HG03442 (cell line): Measurements from ENCODE around the gene ANGPTL2.

Source experiments
- ATAC-seq: cut with Tn5 transposase; IDR thresholded peaks from one replicate; pipeline ENCODE4 v1.9.1; 2021; ENCODE audit warnings: mild to moderate bottlenecking, moderate library complexity; ENCODE audit not compliant: unreplicated experiment

Gene ANGPTL2

DNA sequence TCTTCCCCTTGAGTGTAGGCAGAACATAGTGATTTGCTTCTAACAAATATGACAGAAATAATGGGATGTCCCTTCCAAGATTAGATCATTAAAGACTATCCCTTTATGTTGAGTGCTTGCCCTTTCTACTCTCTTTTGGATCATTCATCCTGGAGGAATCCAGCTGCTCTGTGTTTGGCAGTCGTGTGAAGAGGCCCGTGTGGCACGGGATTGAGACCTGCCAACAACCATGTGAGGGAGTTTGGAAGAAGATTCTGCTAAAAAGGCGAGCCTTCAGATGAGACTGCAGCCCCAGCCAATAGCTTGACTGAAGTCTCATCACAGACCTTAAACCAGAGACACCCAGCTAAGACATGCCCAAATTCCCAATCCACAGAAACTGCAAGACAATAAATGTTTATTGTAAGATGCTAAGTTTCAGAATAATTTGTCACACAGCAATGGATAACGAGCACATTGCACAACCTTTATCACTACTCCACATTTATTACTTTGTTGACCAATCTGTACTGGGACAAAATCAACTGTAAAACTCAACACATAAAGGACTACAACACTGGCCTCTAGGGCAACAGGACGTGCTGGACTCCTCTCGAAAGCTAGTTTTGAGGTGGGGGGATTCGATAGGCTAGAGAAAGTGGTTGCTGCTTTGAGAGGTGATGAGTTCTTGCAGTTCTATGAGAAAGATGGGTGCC, 42.8 kb downstream of the ANGPTL2 start:
- no peak for ATAC-seq

DNA sequence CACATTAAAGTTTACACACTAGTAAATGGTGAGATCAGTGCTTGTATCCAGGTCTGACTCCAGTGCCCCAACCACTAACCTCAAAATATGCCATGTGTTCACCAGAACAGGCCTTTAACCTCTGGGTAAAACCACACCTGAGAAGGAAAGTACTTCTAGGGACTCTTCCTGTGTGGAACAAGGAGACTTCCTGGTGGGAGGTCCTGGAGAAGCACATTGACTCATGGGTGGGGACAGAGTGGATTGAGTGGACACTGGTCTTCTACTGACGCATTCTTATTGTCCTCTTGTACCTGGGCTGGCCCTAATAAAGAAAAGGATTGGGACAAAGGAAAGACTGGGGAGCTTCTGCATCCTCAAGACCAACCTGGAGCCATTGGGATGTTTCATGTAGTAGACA, 43.4 kb downstream of the ANGPTL2 start:
- no peak for ATAC-seq

DNA sequence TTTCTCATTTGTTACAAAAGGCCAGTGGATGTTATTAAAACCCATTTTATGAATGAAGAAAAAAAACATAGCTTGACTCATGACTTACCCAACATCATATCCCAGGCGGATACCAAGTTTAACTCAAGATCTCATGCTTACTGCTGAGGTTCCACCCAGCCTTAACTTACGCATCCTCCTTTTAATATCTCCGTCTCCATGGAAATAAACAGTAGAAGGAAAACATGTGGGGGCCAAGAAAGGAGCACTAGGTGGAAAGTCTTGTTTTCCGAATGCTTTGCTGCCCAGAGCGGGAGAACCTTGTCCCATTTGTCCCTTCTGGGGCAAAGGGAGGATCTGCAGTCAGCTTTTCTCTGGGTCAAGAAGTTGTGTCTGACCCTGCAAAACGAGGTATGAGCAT, 44.1 kb downstream of the ANGPTL2 start:
- ATAC-seq, result no peak

DNA sequence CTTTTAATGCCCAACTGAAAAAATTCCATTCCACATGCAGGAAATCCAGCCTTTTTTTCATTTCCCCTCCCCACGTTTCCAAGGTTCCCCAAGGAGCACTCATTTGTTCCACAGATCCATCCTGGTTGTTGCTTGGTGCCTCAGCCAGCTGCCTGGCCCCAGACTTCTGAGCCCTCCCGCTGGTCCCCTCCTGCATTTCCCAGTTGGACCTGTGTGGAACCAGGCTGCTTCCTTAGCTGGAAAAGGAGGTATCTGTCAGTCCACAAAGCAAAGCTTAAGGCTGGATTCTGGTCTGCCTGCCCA, 44.8 kb downstream of the ANGPTL2 start:
- ATAC-seq, result no peak

DNA sequence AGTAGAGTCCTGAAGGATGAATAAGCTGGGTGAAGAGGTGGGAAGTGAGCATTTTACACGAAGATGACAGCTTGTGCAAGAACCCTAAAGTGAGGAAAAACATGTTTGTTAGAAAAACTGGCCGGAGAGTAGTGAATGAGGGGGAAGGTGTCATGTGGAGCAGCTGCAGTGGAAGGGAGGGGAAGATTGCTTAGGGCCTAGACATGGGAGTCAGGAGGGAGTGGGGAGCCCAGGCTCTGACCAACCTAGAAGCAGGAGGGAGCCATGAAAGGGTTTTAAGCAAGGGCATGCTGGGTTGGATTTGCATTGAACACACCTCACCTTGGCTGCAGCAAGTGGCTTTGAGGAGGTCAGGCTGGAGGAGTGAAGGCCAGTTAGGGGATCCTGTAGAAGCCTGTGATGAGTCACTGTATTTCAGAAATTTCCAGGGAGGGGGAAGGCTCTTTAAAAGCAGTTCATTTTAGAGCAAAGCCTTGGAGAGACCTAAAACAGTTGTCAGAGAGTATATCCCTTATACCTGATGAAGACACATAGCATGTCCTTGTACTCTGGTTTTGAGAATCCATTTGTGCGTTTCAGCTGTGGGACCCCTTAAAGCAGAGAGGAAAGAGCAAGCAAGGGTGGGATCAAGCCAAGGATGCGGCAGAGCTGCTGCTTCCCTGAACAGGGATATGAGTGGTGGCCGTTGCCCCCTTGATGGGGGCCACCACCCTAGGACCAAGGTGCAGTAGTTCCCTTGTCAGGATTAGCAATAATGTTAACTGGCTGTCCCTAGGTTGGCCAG, 45.4 kb downstream of the ANGPTL2 start:
- no peak for ATAC-seq

DNA sequence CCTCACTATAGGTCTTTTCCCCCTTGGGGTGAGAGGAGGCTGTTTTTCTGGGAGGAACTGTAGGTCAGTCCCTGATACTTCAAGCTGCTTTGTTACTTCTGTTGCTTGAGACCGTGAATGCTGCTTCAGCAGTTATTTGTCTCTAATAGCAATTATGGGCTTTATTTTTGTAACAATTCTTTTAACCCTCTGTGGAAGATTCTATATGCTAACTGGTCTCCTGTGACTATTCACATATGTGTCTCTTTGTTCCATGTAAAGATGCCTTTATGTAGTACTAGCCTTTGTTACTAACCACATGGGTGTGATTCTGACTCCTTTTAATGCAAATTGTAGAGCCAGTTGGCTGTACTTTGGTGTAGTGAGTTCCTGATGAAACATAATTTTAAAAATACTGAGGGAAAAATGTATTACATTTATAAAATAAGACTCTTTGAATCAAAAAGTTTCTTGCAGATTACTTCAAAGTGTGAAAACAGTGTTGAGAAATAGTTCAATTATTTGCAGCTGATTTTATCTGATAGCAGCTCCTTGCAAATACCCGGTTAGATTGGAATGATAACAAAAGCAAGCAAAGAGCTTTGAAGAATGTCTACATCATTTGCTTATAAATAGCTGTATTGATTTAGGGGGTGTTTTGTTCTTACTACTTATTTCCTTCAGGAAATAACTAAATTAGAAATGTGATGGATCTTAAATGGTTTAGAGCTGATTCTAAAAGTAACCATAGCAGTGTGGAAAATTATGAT, 46.6 kb downstream of the ANGPTL2 start:
- no peak for ATAC-seq

DNA sequence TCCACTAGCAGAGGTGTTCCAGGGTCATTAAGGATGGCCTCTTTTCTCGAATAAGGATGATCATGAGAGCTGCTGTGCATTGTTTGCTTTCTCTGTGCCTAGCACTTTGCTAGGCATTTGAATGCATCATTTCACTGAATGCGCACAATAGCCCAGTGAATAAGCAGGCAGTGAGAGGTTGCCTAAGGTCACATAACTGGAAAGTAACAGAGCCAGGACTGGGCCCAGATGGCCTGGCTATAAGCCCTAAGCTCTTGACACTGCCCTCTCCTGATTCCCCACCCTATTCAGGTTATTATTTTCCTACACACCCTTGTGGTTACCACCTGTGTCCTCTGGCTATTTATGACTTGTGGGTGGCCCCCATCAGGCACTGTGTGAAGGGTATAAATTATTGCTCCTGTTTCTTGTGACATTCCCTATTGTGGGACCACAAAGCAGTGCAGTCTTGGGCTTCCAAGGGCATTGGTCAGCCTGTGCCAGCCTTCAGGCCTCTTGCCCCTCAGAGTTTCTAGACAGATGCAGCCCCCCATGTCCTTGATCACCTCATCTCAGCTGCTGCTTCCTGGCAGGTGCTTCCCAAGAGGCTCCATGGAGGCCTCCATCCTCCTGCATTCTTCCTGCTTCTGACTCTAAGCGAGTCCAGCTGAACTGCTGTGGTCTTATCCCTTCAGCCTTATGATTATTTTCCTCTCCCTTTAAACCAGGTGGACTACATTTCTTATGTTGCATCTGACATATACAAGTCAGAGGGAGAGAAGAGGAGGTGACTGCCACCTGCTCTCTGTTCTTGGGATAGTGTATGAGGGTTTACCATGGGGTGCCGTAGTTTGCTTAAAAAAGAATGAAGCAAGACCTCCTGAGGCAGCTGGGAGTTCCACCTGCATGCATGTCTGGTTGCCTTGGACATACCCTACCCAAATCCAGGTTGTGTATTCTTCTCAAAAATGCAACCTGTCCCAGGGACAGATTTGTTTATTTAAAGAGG, 47.6 kb downstream of the ANGPTL2 start:
- ATAC-seq, result no peak

DNA sequence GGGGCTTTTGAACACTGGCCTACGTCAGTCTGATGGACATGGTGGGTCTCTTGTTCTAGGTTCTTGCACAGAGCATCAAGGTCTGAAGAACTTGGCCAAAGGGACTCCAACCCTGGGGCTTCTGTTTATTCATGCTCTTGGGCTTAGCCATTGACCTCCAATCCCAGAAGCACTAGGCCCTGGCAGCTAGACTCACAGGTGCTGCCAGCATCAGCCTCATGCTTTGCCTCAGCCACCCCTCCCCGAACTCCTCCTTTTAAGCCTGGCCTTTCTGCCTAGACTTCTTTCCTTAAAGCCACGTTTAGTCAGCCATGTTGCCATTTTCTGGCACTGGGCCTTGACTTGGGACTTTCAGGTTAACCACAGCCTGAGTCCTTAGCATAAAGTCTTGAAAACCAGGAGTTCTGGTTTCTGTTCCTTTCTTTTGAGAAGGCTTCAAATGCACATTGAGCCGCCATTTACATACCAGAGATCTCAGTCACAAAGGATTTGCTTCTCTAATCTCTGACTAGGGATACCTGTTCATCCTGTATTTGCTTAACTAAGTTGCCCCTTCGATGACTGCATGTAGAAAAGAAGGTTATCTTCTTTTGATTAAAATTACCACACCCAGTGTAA, 54.7 kb downstream of the ANGPTL2 start:
- ATAC-seq, result no peak

DNA sequence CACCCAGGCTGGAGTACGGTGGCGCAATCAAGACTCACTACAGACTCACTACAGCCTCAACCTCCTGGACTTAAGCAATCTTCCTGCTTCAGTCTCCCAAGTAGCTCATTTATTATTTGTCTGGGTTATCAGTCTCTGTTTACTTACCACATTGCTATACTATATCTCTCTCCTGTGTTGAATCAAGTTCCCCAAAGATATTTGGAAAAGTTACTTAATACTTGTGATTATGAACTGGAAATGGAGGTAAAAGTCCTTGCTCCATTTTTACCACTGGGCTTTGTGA, 55.6 kb downstream of the ANGPTL2 start:
- no peak for ATAC-seq

DNA sequence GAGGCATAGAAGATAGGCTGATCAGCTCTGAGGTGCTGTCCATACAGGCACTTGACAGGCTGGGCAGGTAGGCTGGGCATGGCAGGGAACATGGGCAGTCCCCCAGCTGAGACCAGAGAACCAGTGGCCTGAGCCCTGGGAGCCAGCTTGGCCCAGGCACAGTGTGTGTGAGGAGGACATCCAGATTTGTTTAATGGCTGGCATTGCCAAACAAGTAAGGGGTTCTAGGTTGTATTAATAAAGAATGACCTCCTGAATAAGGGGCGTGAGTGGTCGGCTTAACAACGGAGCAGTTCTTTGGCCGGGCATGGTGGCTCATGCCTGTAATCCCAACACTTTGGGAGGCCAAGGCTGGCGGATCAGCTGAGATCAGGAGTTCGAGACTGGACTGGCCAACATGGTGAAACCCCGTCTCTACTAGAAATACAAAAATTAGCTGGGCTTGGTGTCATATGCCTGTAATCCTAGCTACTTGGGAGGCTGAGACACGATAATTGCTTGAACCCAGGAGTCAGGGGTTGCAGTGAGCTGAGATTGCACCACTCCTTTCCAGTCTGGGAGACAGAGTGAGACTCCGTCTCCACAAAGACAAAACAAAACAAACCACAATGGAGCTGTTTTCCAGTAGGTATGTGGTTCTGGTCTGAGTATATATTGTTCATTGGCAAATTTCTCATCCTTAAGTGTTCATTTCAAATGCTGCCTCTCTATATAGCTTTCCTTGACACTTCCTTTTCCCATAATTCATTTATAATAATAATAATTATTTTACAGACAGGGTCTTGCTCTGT, 56.2 kb downstream of the ANGPTL2 start:
- no peak for ATAC-seq

DNA sequence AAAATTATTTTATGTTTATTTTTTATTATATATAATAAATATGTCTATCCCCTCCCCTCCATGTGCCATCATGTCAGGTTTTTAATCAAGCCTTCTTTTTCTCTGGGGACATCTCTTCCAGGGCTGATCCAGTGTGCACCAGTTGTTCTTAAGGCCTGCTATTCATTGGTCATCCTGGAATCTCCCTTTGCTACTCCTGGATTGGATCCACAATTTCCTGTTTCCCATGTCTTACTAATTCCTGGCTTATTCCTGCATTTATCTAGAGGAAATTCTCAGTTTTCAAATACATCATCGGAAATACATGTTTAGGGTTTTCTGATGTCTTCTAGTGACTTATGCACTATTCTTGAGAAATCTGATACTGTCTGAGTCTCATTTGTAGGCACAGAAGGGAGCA, 56.8 kb downstream of the ANGPTL2 start:
- no peak for ATAC-seq

DNA sequence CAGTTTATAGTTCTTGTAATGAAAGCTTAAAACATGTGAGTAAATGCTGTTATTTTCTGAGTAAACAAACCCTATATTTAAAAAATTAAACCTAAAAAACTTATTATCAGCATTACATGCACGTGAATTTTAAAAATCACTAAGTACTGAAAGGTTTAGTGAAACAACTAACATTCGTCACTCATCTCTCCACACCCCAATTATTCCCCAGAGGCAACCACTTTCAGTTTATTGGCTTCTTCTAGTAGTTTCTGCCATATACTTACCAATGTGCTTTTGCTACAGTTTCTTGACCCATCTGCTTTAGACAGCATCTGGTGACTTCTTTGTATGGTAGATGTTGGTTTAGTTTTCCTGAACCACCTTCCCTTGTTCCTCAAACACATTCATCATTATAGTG, 58.1 kb downstream of the ANGPTL2 start:
- ATAC-seq, result no peak

DNA sequence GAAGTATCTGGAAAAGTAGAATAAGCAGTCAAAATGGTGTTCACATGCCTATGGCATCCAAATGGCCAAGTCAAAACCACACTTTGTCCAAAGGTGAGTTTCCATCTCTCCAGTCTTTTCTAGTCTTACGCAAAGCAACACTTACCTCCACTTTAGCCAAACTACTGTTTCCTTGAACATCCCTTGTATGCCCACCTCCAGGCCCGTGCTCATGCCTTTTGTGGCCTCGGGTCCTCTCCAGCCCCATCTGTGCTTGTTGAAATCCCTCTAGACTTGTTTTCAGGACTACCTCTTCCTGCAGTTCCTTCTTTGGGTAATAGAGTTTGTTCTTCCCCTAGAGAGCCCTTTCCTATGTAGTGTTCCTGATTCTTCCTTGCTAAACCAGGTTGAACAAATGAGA, 61.0 kb downstream of the ANGPTL2 start:
- ATAC-seq, result no peak

DNA sequence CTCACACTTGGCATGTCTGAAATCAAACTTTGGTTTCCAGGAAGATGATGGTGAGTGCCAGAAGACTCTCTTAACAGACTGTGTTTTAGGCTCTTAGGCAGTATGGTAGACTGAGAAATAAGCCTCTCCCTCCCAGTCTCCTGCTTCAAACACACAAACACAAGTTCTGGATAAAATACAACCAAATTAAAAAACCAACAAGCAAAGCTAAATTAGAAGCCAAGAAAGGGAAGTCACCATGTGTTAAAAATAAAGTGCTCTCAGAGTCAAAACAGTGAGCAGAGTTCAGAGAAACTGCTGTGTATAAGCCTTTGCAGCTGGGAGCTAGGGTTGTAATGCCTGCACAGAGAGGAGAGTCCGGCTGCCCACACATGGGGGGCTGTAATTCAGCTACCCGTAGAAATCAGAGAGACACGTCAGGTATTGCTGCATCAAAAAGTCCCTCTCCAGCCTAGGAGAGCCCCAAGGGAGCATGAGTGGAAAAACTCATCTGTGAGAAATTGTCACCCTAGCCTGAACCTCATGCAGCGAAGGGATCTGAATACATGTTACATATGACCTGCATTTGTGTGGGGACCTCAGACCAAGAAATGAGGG, 62.6 kb downstream of the ANGPTL2 start:
- ATAC-seq, result no peak

DNA sequence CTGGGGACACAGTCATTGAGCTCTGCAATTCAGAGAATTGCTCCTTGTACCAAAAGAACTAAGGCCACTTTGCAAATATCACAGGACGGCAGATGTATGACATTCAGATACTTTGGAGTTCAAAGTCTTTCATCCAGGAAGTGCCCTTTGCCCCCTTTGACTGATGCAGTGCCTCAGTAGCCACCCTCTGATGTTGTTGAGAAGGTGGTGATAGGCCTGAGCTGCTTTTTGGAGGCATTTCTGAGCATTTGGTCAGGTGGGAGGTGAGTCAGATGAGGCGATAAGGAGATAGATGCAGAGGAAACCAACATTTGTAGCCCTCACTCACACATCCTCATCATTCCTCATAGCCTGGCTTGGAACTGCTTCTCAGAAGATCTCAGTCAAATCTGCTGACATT, 63.4 kb downstream of the ANGPTL2 start:
- no peak for ATAC-seq

DNA sequence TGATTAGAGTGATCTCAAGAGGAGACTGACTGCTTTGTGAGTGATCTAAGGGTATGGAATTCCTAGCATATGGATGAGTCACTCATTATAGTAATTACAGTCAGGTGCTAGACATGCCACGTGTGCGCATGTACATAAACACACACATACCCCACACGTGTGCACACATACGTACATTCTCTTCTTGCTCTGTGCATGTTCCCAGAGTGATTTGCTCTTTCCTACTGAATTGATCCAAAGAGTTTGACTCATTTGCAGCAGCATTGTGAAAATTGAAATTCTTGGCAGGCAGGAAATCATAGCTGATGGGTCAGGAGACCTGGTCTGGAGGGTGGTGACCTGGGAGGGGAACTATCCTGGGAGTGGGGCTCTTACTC, 63.8 kb downstream of the ANGPTL2 start:
- ATAC-seq, result no peak

DNA sequence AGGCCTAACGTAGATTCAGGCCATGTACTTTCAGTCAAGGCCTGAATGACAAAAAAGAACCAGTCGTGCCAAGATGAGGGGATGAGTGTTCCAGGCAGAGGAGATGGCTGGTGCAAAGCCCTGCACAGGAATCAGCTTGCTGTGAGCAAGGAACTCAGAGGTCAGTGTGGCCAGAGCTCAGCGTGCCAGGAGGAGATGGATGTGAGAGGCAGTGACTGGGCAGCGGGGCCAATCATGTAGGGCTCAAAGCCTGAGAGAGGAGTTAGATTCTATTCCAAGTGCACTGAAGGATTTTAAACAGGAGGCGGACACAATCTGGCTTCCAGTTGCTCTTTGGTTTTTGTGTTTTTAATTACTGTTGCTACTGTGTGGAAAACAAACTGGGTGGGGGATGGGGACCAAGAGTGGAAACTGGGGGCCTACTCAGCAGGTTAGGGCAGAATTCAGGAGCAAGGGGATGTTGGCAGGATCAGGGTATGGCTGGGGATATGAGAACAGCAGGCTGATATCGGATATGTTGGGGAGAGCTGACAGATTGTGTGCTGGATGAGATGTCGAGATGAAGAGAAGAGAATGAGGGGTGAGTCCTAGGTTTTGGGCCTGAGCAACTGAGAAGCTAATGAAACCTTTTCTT, 64.3 kb downstream of the ANGPTL2 start:
- no peak for ATAC-seq

DNA sequence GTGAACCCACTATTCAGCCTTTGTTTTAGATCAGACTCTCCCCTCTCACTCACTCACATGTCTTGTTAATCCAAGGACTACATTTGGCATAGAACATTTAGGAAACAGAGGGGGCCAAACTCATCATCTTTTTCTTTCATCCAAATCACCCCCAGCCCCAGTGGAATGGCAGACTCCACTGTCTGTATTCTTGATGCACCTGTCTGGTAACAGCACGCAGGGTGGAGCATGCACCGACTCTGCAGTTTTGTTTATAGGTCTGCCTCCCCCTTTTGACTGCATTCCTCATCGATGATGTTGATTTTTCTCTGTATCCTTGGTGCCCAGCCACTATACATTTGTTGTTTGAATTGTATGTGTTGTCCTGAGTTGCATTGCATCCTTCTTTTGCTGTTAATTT, 66.0 kb downstream of the ANGPTL2 start:
- ATAC-seq, result no peak

DNA sequence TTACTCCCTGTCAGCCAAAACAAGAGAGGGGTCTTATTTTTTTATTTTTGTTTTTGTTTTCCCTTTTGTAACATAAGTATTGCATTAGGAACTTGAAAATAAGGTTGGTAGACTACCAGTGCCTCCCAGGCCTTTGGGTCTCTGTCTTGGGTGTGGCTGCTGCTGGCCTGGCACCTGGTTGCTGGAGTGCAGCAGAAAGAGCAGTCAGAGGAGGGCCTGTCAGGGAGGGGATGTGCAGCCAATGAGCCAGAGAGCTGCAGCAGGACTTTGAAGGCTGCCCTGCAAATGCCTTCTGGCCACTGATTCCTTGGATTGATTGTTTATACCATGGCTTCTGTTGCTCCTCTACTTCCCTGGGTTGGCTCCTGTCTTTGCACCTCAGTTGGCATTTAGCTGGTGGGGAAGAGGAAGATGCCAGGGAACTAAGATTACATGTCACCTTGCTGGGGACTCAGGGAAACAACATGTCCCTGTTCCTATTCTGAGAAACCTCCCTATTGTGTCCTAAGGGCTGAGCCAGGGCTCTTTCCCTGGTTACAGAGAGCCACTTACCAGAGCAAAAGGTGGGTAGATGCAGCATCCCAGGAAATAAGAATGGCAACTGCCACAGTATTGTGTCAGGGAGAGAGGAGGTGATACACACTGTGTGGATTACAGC, 66.6 kb downstream of the ANGPTL2 start:
- no peak for ATAC-seq
